ENCODE measurements around the gene ARPC1A. TPM values are rescaled to one million over a fixed set of nuclear protein-coding genes. Genes with fewer than 3 reads are reported as not detected.

Gene ARPC1A
- total and polyA plus RNA-seq, 12 donors = 93.1 to 213 (median 134) TPM

- intact Hi-C loops (cut with DNase I) = no loop called here
- Histone ChIP-seq H3K4me1 (peaks cover 3 to 29% (median 21%) of the 10 kb centered on the region in 9 donors), H3K27me3 (no peaks in the 10 kb centered on the region), H3K9me3 (no peaks in the 10 kb centered on the region), H3K36me3 (peaks cover 0 to 95% (median 29%) of the 10 kb centered on the region in 9 donors), H3K4me3 (no peak overlapping the region), H3K27ac (no peak overlapping the region)
- 90 to 92% methylated on average over 12 to 13 of the region's 13 CpGs for WGBS, 2 donors
- no peak for TF ChIP-seq CTCF (IDR thresholded peaks at IDR 0.05)
- ATAC-seq (no peak), DNase-seq (no peak)
Observed at GRCh38 chr7:99389772-99390171, 64.1 kb downstream of the ARPC1A start.

DNA sequence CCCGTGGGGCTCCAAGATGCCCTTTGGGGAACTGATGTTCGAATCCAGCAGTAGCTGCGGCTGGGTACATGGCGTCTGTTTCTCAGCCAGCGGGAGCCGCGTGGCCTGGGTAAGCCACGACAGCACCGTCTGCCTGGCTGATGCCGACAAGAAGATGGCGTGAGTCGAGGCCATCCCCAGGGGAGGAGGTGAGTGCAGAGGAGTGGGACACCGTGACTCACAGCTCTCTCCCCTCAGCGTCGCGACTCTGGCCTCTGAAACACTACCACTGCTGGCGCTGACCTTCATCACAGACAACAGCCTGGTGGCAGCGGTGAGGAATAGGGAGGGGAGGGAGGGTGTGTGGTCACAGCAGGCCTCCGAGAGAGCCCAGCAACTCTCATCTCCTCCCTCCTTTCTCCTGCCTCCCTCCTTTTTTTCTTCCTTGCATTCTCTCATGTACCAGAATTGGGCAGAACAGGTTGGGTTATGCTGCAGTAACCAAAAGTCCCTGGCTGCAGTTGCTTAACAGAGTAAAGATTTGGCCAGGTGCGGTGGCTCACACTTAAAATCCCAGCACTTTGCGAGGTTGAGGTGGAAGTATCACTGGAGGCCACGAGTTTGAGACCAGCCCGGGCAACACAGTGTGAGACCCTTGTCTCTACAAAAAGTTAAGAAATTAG lies 65.4 kb downstream of the ARPC1A start:
- H3K36me3 ChIP-seq = peaks cover 0 to 99% (median 37%) of the 10 kb centered on the region in 9 donors
- DNase-seq = no peak

DNA sequence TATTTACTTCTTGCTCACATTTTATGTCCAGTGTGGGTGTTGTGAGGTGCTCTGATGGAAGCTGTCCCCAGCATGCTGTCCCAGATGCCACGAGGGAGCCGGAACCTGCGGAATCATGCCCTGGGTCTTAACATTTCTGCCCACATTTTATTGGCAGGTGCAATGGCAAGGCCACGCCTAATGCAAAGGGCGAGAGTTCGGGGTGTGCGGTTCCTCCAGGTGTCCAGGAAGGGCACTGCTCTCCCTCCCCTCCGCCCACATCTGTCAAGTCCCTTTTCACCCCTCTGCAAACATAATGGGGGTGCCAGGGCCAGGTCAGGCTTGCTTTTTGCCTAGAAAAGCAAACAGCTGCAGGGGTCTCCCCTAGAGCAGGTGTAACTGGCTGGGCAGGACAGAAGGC lies 66.3 kb downstream of the ARPC1A start:
- no peak for TF ChIP-seq CTCF (IDR thresholded peaks at IDR 0.05)
- Histone ChIP-seq H3K4me3 (peak overlapping the region in 6 of 10 donors; percentile 41 to 66 (median 63)), H3K27ac (peak overlapping the region in 3 of 10 donors; percentile 76 to 77 (median 77)), H3K9me3 (no peaks in the 10 kb centered on the region), H3K27me3 (no peaks in the 10 kb centered on the region), H3K4me1 (peaks cover 3 to 24% (median 21%) of the 10 kb centered on the region in 9 donors), H3K36me3 (peaks cover 0 to 99% (median 34%) of the 10 kb centered on the region in 9 donors)
- 89 to 95% methylated on average over 8 of the region's 8 CpGs for WGBS, 2 donors
- intact Hi-C loops (cut with DNase I) = no loop called here
- ATAC-seq (no peak), DNase-seq (no peak)

More for the DNA sequence above, 65.4 kb downstream of the ARPC1A start:
- no peak for ATAC-seq
- no peak overlapping the region for H3K4me3 ChIP-seq
- H3K27ac ChIP-seq = no peak overlapping the region
- TF ChIP-seq CTCF (IDR thresholded peaks at IDR 0.05) = no peak
- whole genome bisulfite sequencing, 2 donors = 91 to 93% methylated on average over 23 of the region's 23 CpGs
- H3K9me3 ChIP-seq = no peaks in the 10 kb centered on the region
- intact Hi-C loops (cut with DNase I) = no loop called here
- H3K27me3 ChIP-seq = no peaks in the 10 kb centered on the region
- H3K4me1 ChIP-seq = peaks cover 3 to 24% (median 21%) of the 10 kb centered on the region in 9 donors

GRCh38 chr7:99392659-99393354 lies 67.1 kb downstream of the ARPC1A start:
- ATAC-seq = peak; percentile 77 to 90 (median 86)
- peaks cover 0 to 99% (median 36%) of the 10 kb centered on the region in 9 donors for H3K36me3 ChIP-seq

More at GRCh38 chr7:99392659-99393354, 67.1 kb downstream of the ARPC1A start:
- Histone ChIP-seq H3K4me1 (peaks cover 3 to 24% (median 21%) of the 10 kb centered on the region in 9 donors), H3K9me3 (no peaks in the 10 kb centered on the region), H3K27ac (peak overlapping the region; percentile 13 to 77 (median 73)), H3K27me3 (no peaks in the 10 kb centered on the region), H3K4me3 (peak overlapping the region; percentile 20 to 85 (median 60))
- peak in 4 of 9 donors; percentile 8 to 28 (median 16) for TF ChIP-seq CTCF (IDR thresholded peaks at IDR 0.05)
- intact Hi-C loops (cut with DNase I) = loop anchor here in 1 of 10 donors (1.0 kb wide), 1 partner anchor 40 kb away; no protein-coding TSS in a partner anchor
- peak; percentile 80 for DNase-seq
- WGBS, 2 donors = 2 to 4% methylated on average over 68 of the region's 68 CpGs

All from heart right ventricle (tissue), 16 donors.